KMS-11 (cell line): Measurements from ENCODE around the gene PIK3R1.

Experiments
- H2AFZ ChIP-seq: fragments of 200-600 bp; sonication (generic); 2 replicates; pipeline ENCODE4 v1.6.1; 2016; ENCODE audit warnings: antibody characterized with exemption, mixed run types, low read depth
- H3K27ac ChIP-seq: fragments of 200-600 bp; sonication (generic); 2 replicates; pipeline ENCODE4 v1.6.1; 2016; ENCODE audit warnings: mild to moderate bottlenecking, mixed run types
- H3K27me3 ChIP-seq: fragments of 200-600 bp; sonication (generic); 2 replicates; pipeline ENCODE4 v1.6.1; 2017; ENCODE audit warnings: mild to moderate bottlenecking, low read depth, mixed run types, moderate library complexity; ENCODE audit not compliant: insufficient read depth
- H3K36me3 ChIP-seq: fragments of 200-600 bp; sonication (generic); 2 replicates; pipeline ENCODE4 v1.6.1; 2017; ENCODE audit warnings: mild to moderate bottlenecking, mixed run types; ENCODE audit not compliant: insufficient read depth
- H3K4me1 ChIP-seq: fragments of 200-600 bp; sonication (generic); 2 replicates; pipeline ENCODE4 v1.6.1; 2016; ENCODE audit warnings: mild to moderate bottlenecking, low read depth, mixed run types; ENCODE audit not compliant: poor library complexity, severe bottlenecking
- H3K4me2 ChIP-seq: fragments of 200-600 bp; sonication (generic); 2 replicates; pipeline ENCODE4 v1.7.0; 2016; ENCODE audit warnings: mild to moderate bottlenecking, mixed run types
- H3K4me3 ChIP-seq: fragments of 200-600 bp; sonication (generic); IDR thresholded peaks from 2 replicates; pipeline ENCODE4 v1.6.1; 2017; ENCODE audit warnings: low read depth, low read length, mixed read lengths; ENCODE audit not compliant: insufficient read depth
- H3K79me2 ChIP-seq: fragments of 200-600 bp; sonication (generic); 2 replicates; pipeline ENCODE4 v1.6.1; 2016; ENCODE audit warnings: low read depth, mixed run types; ENCODE audit not compliant: insufficient read depth
- H3K9ac ChIP-seq: fragments of 200-600 bp; sonication (generic); 2 replicates; pipeline ENCODE4 v1.6.1; 2016; ENCODE audit warnings: mild to moderate bottlenecking, mixed run types
- H4K20me1 ChIP-seq: fragments of 200-600 bp; sonication (generic); 2 replicates; pipeline ENCODE4 v1.6.1; 2016; ENCODE audit warnings: mild to moderate bottlenecking, mixed run types; ENCODE audit not compliant: insufficient read depth
- TF ChIP-seq, protein P1 (sequence below): fragments of 200-600 bp; sonication (generic); conservative IDR thresholded peaks from 2 replicates; pipeline ENCODE4 v1.6.1; 2017; ENCODE audit warnings: low read depth, mild to moderate bottlenecking, antibody characterized with exemption, low read length, moderate library complexity, mixed read lengths

PIK3R1 gene

GRCh38 chr5:68325065-68325580, 109.6 kb downstream of the PIK3R1 start:
- Histone ChIP-seq H3K27ac (no peak overlapping the region), H3K4me2 (no peak overlapping the region), H3K4me1 (no peaks in the 10 kb centered on the region), H3K4me3 (no peak overlapping the region), H3K9ac (no peak overlapping the region), H3K79me2 (no peaks in the 10 kb centered on the region), H3K36me3 (no peaks in the 10 kb centered on the region), H2AFZ (no peak overlapping the region), H4K20me1 (no peaks in the 10 kb centered on the region), H3K27me3 (no peaks in the 10 kb centered on the region)
- TF ChIP-seq, protein P1, sequence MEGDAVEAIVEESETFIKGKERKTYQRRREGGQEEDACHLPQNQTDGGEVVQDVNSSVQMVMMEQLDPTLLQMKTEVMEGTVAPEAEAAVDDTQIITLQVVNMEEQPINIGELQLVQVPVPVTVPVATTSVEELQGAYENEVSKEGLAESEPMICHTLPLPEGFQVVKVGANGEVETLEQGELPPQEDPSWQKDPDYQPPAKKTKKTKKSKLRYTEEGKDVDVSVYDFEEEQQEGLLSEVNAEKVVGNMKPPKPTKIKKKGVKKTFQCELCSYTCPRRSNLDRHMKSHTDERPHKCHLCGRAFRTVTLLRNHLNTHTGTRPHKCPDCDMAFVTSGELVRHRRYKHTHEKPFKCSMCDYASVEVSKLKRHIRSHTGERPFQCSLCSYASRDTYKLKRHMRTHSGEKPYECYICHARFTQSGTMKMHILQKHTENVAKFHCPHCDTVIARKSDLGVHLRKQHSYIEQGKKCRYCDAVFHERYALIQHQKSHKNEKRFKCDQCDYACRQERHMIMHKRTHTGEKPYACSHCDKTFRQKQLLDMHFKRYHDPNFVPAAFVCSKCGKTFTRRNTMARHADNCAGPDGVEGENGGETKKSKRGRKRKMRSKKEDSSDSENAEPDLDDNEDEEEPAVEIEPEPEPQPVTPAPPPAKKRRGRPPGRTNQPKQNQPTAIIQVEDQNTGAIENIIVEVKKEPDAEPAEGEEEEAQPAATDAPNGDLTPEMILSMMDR: no peak

GRCh38 chr5:68329554-68330255, 114.1 kb downstream of the PIK3R1 start:
- no peak overlapping the region for H2AFZ ChIP-seq
- no peaks in the 10 kb centered on the region for H3K79me2 ChIP-seq
- no peaks in the 10 kb centered on the region for H3K4me1 ChIP-seq
- H3K27ac ChIP-seq: no peak overlapping the region
- H3K4me2 ChIP-seq: no peak overlapping the region
- H3K27me3 ChIP-seq: no peaks in the 10 kb centered on the region
- no peak overlapping the region for H3K9ac ChIP-seq
- no peaks in the 10 kb centered on the region for H4K20me1 ChIP-seq
- no peak overlapping the region for H3K4me3 ChIP-seq
- H3K36me3 ChIP-seq: no peaks in the 10 kb centered on the region
- TF ChIP-seq, protein P1: no peak

GRCh38 chr5:68330574-68330973, 115.0 kb downstream of the PIK3R1 start:
- TF ChIP-seq, protein P1: no peak
- H2AFZ ChIP-seq: no peak overlapping the region
- H3K36me3 ChIP-seq: no peaks in the 10 kb centered on the region
- H4K20me1 ChIP-seq: no peaks in the 10 kb centered on the region
- no peaks in the 10 kb centered on the region for H3K27me3 ChIP-seq
- H3K4me3 ChIP-seq: no peak overlapping the region
- H3K79me2 ChIP-seq: no peaks in the 10 kb centered on the region
- H3K9ac ChIP-seq: no peak overlapping the region
- H3K4me2 ChIP-seq: no peak overlapping the region
- no peaks in the 10 kb centered on the region for H3K4me1 ChIP-seq
- H3K27ac ChIP-seq: no peak overlapping the region

DNA sequence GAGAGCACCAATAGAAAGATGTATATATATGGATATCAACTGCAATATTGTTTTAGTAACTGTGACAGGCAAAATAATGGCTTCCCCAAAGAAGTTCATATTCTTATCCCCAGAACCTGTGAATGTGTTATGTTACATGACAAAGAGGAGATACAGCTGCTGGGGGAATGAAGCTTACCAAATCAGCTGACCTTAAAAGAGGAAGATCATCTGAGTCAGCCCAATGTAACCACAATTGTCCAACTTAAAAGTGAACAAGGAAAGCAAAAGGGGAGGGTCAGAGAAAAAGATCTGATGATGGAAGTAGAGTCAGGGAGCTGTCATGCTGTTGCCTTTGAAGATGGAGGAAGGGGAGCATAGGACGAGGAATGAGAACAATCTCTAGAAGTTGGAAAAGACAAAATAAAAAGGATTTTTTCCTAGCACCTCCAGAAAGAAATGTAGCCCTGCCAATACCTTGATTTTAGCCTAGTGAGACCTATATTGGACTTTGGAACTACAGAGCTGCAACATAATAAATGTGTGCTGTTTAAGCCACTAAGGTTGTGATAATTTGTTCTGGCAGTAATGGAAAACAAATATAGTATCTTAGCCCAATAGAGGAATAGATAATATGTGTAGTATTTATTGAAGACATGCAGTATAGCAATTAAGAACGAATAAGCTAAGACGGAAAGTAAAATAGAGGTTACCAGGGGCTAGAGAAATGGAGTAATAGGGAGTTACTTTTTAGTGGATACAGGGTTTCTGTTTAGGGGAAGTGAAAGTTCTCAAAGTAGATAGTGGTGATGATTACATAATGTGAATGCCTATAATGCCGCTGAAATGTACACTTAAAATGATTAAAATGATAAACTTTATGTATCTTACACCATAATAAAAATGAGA, 115.9 kb downstream of the PIK3R1 start:
- no peaks in the 10 kb centered on the region for H3K4me1 ChIP-seq
- H3K27ac ChIP-seq: no peak overlapping the region
- H2AFZ ChIP-seq: no peak overlapping the region
- H3K36me3 ChIP-seq: no peaks in the 10 kb centered on the region
- H3K4me3 ChIP-seq: no peak overlapping the region
- H3K4me2 ChIP-seq: no peak overlapping the region
- no peaks in the 10 kb centered on the region for H3K27me3 ChIP-seq
- H3K9ac ChIP-seq: no peak overlapping the region
- TF ChIP-seq, protein P1: no peak
- H3K79me2 ChIP-seq: no peaks in the 10 kb centered on the region
- no peaks in the 10 kb centered on the region for H4K20me1 ChIP-seq
